Erythroblast (primary cell): ENCODE data around the gene CYP26B1.

Source experiments
- GATA1 ChIP-seq: IDR thresholded peaks from 2 replicates; pipeline ENCODE4 v1.6.1; 2011; ENCODE audit warnings: low read depth, mild to moderate bottlenecking, control low read depth, low read length, moderate library complexity
- POLR2A ChIP-seq: IDR thresholded peaks from 2 replicates; pipeline ENCODE4 v1.6.1; 2011; ENCODE audit warnings: mild to moderate bottlenecking, low read length

DNA sequence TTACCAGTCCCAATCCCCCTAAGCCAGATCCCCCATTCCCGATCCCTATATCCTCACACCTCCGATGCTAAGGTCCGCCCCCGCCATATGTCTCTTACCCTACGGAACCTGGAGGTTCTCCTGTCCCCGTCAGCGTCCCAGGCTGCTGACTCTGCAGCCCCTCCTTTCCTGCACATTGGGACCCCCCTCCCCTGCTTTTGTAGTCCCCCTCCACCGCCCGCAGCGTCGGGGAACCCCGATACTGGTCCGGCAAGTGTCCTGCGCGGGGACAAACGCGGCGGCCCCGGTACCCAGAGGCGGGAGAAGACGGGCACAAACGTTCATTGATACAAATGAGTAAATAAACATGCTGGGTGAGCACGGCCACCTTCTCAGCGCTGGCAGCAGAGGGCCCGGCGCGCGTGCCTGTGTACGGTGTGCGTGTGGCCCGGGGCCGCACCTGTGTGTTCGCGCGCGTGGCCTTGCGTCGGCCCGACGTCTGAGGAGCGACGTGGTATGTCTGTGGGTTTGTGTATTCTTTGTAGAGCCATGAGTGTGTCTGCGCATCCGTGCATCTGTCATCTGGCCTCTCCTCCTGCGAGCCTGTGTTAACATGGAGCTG, 2.0 kb upstream of the CYP26B1 start:
- TF ChIP-seq POLR2A (no peak), GATA1 (no peak)
